MM.1S (cell line): ENCODE results near the gene GTF2IRD2.
"Not testable (repeated sequence)": the region's sequence is repeated elsewhere in the genome, so short reads cannot be mapped to it uniquely, and the experiment has no call there.

Source experiments
- EZH2phosphoT487 ChIP-seq: fragments of 300-600 bp; sonication (generic); IDR thresholded peaks from 2 replicates; pipeline ENCODE4 v1.6.1; 2018; ENCODE audit warnings: antibody characterized with exemption, low read length
- TF ChIP-seq, protein P1 (sequence below): fragments of 300-600 bp; sonication (generic); IDR thresholded peaks from 2 replicates; pipeline ENCODE4 v1.5.1; 2016; ENCODE audit warnings: antibody characterized with exemption, low read length, mixed read lengths

DNA sequence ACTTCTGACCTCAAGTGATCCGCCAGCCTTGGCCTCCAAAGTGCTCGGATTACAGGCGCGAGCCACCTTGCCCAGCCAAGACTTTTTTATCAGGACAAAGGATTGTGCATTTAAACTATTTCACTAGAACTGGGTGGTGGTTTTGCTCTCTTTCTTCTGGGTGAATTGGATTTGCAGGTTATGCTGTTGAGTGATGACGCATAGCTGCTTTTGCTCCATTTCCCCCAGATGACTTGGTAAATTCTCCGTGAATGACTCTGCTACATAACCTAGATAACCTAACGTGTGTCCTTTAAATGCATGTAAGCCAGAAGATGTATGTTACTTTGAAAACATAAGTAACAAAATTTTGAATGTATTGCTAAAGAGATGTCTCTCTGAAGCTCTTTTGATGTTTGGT lies 93.1 kb downstream of the GTF2IRD2 start:
- TF ChIP-seq, protein P1, sequence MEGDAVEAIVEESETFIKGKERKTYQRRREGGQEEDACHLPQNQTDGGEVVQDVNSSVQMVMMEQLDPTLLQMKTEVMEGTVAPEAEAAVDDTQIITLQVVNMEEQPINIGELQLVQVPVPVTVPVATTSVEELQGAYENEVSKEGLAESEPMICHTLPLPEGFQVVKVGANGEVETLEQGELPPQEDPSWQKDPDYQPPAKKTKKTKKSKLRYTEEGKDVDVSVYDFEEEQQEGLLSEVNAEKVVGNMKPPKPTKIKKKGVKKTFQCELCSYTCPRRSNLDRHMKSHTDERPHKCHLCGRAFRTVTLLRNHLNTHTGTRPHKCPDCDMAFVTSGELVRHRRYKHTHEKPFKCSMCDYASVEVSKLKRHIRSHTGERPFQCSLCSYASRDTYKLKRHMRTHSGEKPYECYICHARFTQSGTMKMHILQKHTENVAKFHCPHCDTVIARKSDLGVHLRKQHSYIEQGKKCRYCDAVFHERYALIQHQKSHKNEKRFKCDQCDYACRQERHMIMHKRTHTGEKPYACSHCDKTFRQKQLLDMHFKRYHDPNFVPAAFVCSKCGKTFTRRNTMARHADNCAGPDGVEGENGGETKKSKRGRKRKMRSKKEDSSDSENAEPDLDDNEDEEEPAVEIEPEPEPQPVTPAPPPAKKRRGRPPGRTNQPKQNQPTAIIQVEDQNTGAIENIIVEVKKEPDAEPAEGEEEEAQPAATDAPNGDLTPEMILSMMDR, result not testable (repeated sequence)
- TF ChIP-seq EZH2phosphoT487, result not testable (repeated sequence)
